Measurements from ENCODE around the gene SMIM45.

Gene SMIM45

GRCh38 chr22:41915035-41915785, 36.7 kb upstream of the SMIM45 start, which contains the start of gene SHISA8:
SHISA8 (minus strand) TSS chr22:41915074; CDS start chr22:41914667, 407 bp downstream.
- DNase-seq (ENCODE audit: insufficient read length, low spot score) (peak; percentile 72), FAIRE-seq (peak; percentile 87)
- no peak for TF ChIP-seq POLR2A (IDR thresholded peaks at IDR 0.05; ENCODE audit: low read depth, low read length)
- no peak for TF ChIP-seq POLR2AphosphoS5 (IDR thresholded peaks at IDR 0.05; ENCODE audit: low read depth, low read length)
- TF ChIP-seq SPI1 (IDR thresholded peaks at IDR 0.05; ENCODE audit: low read depth, low read length), result no peak
- TF ChIP-seq PAX5 (IDR thresholded peaks at IDR 0.05; ENCODE audit: insufficient read depth, low read length, severe bottlenecking), result no peak
- no peak for TF ChIP-seq POU2F2 (IDR thresholded peaks at IDR 0.05; ENCODE audit: low read depth, low read length)
- no peak for TF ChIP-seq TAF1 (IDR thresholded peaks at IDR 0.05; ENCODE audit: low read depth, low read length)

- no peak for TF ChIP-seq PAX5 (IDR thresholded peaks at IDR 0.05; ENCODE audit: insufficient read depth, low read length, severe bottlenecking)
- 0 out of 2 replicates have a peak, but pooled peaks have one; percentile 12 for TF ChIP-seq POLR2A (IDR thresholded peaks at IDR 0.05; ENCODE audit: low read depth, low read length)
- DNase-seq (ENCODE audit: insufficient read length, low spot score) (no peak), FAIRE-seq (peak; percentile 79)
Measured at GRCh38 chr22:41915786-41916493, 36.0 kb upstream of the SMIM45 start.

GRCh38 chr22:41916745-41917358, 35.1 kb upstream of the SMIM45 start:
- FAIRE-seq (no peak), DNase-seq (ENCODE audit: insufficient read length, low spot score) (no peak)
- TF ChIP-seq POU2F2 (IDR thresholded peaks at IDR 0.05; ENCODE audit: low read depth, low read length) (no peak), POLR2AphosphoS5 (IDR thresholded peaks at IDR 0.05; ENCODE audit: low read depth, low read length) (no peak; the same call in 1 of the 2 replicates), TAF1 (IDR thresholded peaks at IDR 0.05; ENCODE audit: low read depth, low read length) (no peak), SPI1 (IDR thresholded peaks at IDR 0.05; ENCODE audit: low read depth, low read length) (no peak), PAX5 (IDR thresholded peaks at IDR 0.05; ENCODE audit: insufficient read depth, low read length, severe bottlenecking) (no peak), POLR2A (IDR thresholded peaks at IDR 0.05; ENCODE audit: low read depth, low read length) (no peak)

GRCh38 chr22:41917375-41917902, 34.5 kb upstream of the SMIM45 start:
- FAIRE-seq, result peak; percentile 41
- TF ChIP-seq TAF1 (IDR thresholded peaks at IDR 0.05; ENCODE audit: low read depth, low read length) (no peak), POLR2AphosphoS5 (IDR thresholded peaks at IDR 0.05; ENCODE audit: low read depth, low read length) (no peak), POLR2A (IDR thresholded peaks at IDR 0.05; ENCODE audit: low read depth, low read length) (no peak), POU2F2 (IDR thresholded peaks at IDR 0.05; ENCODE audit: low read depth, low read length) (no peak), SPI1 (IDR thresholded peaks at IDR 0.05; ENCODE audit: low read depth, low read length) (no peak), PAX5 (IDR thresholded peaks at IDR 0.05; ENCODE audit: insufficient read depth, low read length, severe bottlenecking) (no peak)
- DNase-seq (ENCODE audit: insufficient read length, low spot score), result no peak

GRCh38 chr22:41917903-41918791, 33.8 kb upstream of the SMIM45 start:
- TF ChIP-seq POLR2AphosphoS5 (IDR thresholded peaks at IDR 0.05; ENCODE audit: low read depth, low read length) (peak; percentile 47; the same call in 1 of the 2 replicates), POLR2A (IDR thresholded peaks at IDR 0.05; ENCODE audit: low read depth, low read length) (no peak), SPI1 (IDR thresholded peaks at IDR 0.05; ENCODE audit: low read depth, low read length) (peak; percentile 88)
- no peak for DNase-seq (ENCODE audit: insufficient read length, low spot score)
- FAIRE-seq, result peak; percentile 90

GRCh38 chr22:41919357-41920224, 32.4 kb upstream of the SMIM45 start:
- peak; percentile 74 for DNase-seq (ENCODE audit: insufficient read length, low spot score)
- peak; percentile 88 for FAIRE-seq
- TF ChIP-seq PAX5 (IDR thresholded peaks at IDR 0.05; ENCODE audit: insufficient read depth, low read length, severe bottlenecking), result no peak
- peak; percentile 81 for TF ChIP-seq POLR2AphosphoS5 (IDR thresholded peaks at IDR 0.05; ENCODE audit: low read depth, low read length)
- TF ChIP-seq TAF1 (IDR thresholded peaks at IDR 0.05; ENCODE audit: low read depth, low read length), result 0 out of 2 replicates have a peak, but pooled peaks have one; percentile 7
- peak; percentile 56 for TF ChIP-seq POLR2A (IDR thresholded peaks at IDR 0.05; ENCODE audit: low read depth, low read length)
- TF ChIP-seq SPI1 (IDR thresholded peaks at IDR 0.05; ENCODE audit: low read depth, low read length), result peak; percentile 75

GRCh38 chr22:41920271-41920976, 31.5 kb upstream of the SMIM45 start:
- DNase-seq (ENCODE audit: insufficient read length, low spot score) (no peak), FAIRE-seq (peak; percentile 93)
- TF ChIP-seq POLR2A (IDR thresholded peaks at IDR 0.05; ENCODE audit: low read depth, low read length), result no peak; the same call in none of the 2 replicates
- TF ChIP-seq PAX5 (IDR thresholded peaks at IDR 0.05; ENCODE audit: insufficient read depth, low read length, severe bottlenecking), result no peak
- TF ChIP-seq TAF1 (IDR thresholded peaks at IDR 0.05; ENCODE audit: low read depth, low read length), result no peak
- 0 out of 2 replicates have a peak, but pooled peaks have one; percentile 27 for TF ChIP-seq POU2F2 (IDR thresholded peaks at IDR 0.05; ENCODE audit: low read depth, low read length)
- TF ChIP-seq SPI1 (IDR thresholded peaks at IDR 0.05; ENCODE audit: low read depth, low read length), result peak; percentile 94
- peak; percentile 13; the same call in 1 of the 2 replicates for TF ChIP-seq POLR2AphosphoS5 (IDR thresholded peaks at IDR 0.05; ENCODE audit: low read depth, low read length)
